ENCODE results near the gene SEPTIN2.

GRCh38 chr2:241272303-241273209 lies 43.2 kb upstream of the SEPTIN2 start:
- no peak for TF ChIP-seq CTCF (conservative IDR thresholded peaks at IDR 0.05; ENCODE audit: low read depth, low read length)
- TF ChIP-seq EZH2 (IDR thresholded peaks at IDR 0.05; ENCODE audit: borderline replicate concordance, low read depth, low read length, poor library complexity, severe bottlenecking): no peak

Data from A673 (cell line).